K562 (cell line): ENCODE results near the gene OR52B6. TPM values are rescaled to one million over a fixed set of nuclear protein-coding genes. Genes with fewer than 3 reads are reported as not detected.

ENCODE experiments used
- ATF7 ChIP-seq: fragments of 450-650 bp; IDR thresholded peaks from 2 replicates; pipeline ENCODE4 v1.7.1; 2014; ENCODE audit warnings: mild to moderate bottlenecking, moderate library complexity
- BDP1 ChIP-seq: IDR thresholded peaks from 3 replicates; pipeline ENCODE4 v1.6.1; 2011; ENCODE audit not compliant: insufficient read length, insufficient read depth
- CAMTA2 ChIP-seq: fragments of 250-450 bp; sonication (Bioruptor Pico); conservative IDR thresholded peaks from 2 replicates; pipeline ENCODE4 v1.5.1; 2022
- CCAR2 ChIP-seq: fragments of 200-400 bp; formaldehyde crosslinking; IDR thresholded peaks from 2 replicates; pipeline ENCODE4 v1.6.1; 2017; ENCODE audit warnings: mild to moderate bottlenecking, low read depth, low read length
- DDX20 ChIP-seq: fragments of 450-650 bp; IDR thresholded peaks from 2 replicates; pipeline ENCODE4 v1.6.1; 2016; ENCODE audit warnings: missing genetic modification characterization, low read depth, mild to moderate bottlenecking, missing compliant biosample characterization, moderate library complexity
- DPF2 ChIP-seq: fragments of 450-650 bp; IDR thresholded peaks from 2 replicates; pipeline ENCODE4 v1.6.1; 2016
- JUNB ChIP-seq: fragments of 450-650 bp; formaldehyde crosslinking; conservative IDR thresholded peaks from 2 replicates; pipeline ENCODE4 v1.4.0; 2020; ENCODE audit warnings: mild to moderate bottlenecking
- MAFG ChIP-seq: fragments of 450-650 bp; conservative IDR thresholded peaks from 2 replicates; pipeline ENCODE4 v1.6.1; 2016; ENCODE audit warnings: missing genetic modification characterization, missing compliant biosample characterization
- MYBL2 ChIP-seq, 2 experiments: fragments of 450-650 bp in 1 of 2; sonication (generic) in 1 of 2; formaldehyde crosslinking in 1 of 2; IDR thresholded peaks; 2 replicates each; pipeline versions ENCODE4 v1.6.1 to v1.8.1; 2017 to 2022; ENCODE audit warnings: borderline replicate concordance in 1 of 2, inconsistent platforms in 1 of 2, low read depth in 1 of 2, mild to moderate bottlenecking in 1 of 2, missing genetic modification reagents in 1 of 2, moderate library complexity in 1 of 2
- NR2C2 ChIP-seq, 2 experiments: fragments of 200-800 bp in 1 of 2; sonication (Bioruptor generic) in 1 of 2; sonication (generic) in 1 of 2; formaldehyde crosslinking in 1 of 2; IDR thresholded peaks; 2 replicates each; pipeline versions ENCODE4 v1.6.1 to v1.8.0; 2016 to 2022; ENCODE audit warnings: mild to moderate bottlenecking in 1 of 2, missing compliant biosample characterization in 1 of 2, missing genetic modification characterization in 1 of 2, missing genetic modification reagents in 1 of 2
- PHB ChIP-seq: fragments of 250-450 bp; sonication (Bioruptor Pico); IDR thresholded peaks from 2 replicates; pipeline ENCODE4 v1.5.0; 2021
- POLR2H ChIP-seq: IDR thresholded peaks from 2 replicates; pipeline ENCODE4 v1.6.1; 2016; ENCODE audit warnings: missing genetic modification characterization, low read depth, mild to moderate bottlenecking, control low read depth, missing compliant biosample characterization, moderate library complexity
- RBM17 ChIP-seq: fragments of 200-400 bp; formaldehyde crosslinking; IDR thresholded peaks from 2 replicates; pipeline ENCODE4 v1.6.1; 2017; ENCODE audit warnings: low read depth, mild to moderate bottlenecking, low read length, borderline replicate concordance
- RBM39 ChIP-seq: fragments of 200-400 bp; formaldehyde crosslinking; optimal IDR thresholded peaks from 2 replicates; pipeline ENCODE3; 2018; ENCODE audit warnings: low read depth, low read length
- SETDB1 ChIP-seq: IDR thresholded peaks from one replicate; pipeline ENCODE4 v1.6.1; 2012; ENCODE audit warnings: low read length, control low read depth, inconsistent platforms
- STAG1 ChIP-seq: sonication (generic); formaldehyde crosslinking; IDR thresholded peaks from 2 replicates; pipeline ENCODE4 v1.5.0; 2020; ENCODE audit warnings: missing genetic modification reagents, borderline replicate concordance
- TAL1 ChIP-seq: fragments of 450-650 bp; IDR thresholded peaks from 2 replicates; pipeline ENCODE4 v1.6.1; 2016; ENCODE audit warnings: mild to moderate bottlenecking
- TCF3 ChIP-seq: sonication (generic); formaldehyde crosslinking; IDR thresholded peaks from 2 replicates; pipeline ENCODE4 v1.4.0; 2020; ENCODE audit warnings: mild to moderate bottlenecking, missing genetic modification reagents
- THRAP3 ChIP-seq: fragments of 450-650 bp; IDR thresholded peaks from 2 replicates; pipeline ENCODE4 v1.6.1; 2016; ENCODE audit warnings: mild to moderate bottlenecking, inconsistent platforms, borderline replicate concordance
- ZBTB8A ChIP-seq: fragments of 450-650 bp; IDR thresholded peaks from 2 replicates; pipeline ENCODE4 v1.6.1; 2018; ENCODE audit warnings: mild to moderate bottlenecking, moderate library complexity; ENCODE audit not compliant: partially characterized antibody
- ZNF24 ChIP-seq: fragments of 450-650 bp; IDR thresholded peaks from 2 replicates; pipeline ENCODE4 v1.6.1; 2016
- ZNF354B ChIP-seq: fragments of 250-450 bp; sonication (Bioruptor Pico); IDR thresholded peaks from 2 replicates; pipeline ENCODE4 v1.4.0; 2020
- polyA plus RNA-seq, 8 experiments: library from polyadenylated mRNA; depleted of rRNA in 4 of 8; stranded (reverse) in 5 of 8; unstranded in 3 of 8; fragments of >200 nt; fragmentation: Nextera tagmentation in 2 of 8; fragmentation: Illumina TruSeq in 1 of 8; extraction: Ambion mirVana in 2 of 8; extraction: Trizol in 1 of 8; gene quantifications; 2 replicates each; pipeline versions ENCODE4 v1.2.1 to v1.2.3, GENCODE V29; 2011 to 2014; ENCODE audit warnings: inconsistent platforms in 1 of 8, missing spikeins in 1 of 8
- total RNA-seq, 7 experiments: library from RNA; depleted of rRNA in 6 of 7; stranded (reverse); fragments of >200 nt in 6 of 7; fragmentation: Illumina TruSeq in 2 of 7; extraction: Trizol in 2 of 7; gene quantifications; 2 replicates each; pipeline versions ENCODE4 v1.2.1 to v1.2.3, GENCODE V29; 2011 to 2021; ENCODE audit warnings: low replicate concordance in 1 of 7
- TF ChIP-seq, protein P1 (sequence below): fragments of 250-450 bp; sonication (Bioruptor Pico); IDR thresholded peaks from 2 replicates; pipeline ENCODE4 v1.4.0; 2020; ENCODE audit warnings: mild to moderate bottlenecking, moderate library complexity, borderline replicate concordance

Gene OR52B6
- total and polyA plus RNA-seq, 9 of the 15 experiments (the other 6 are each of a cell fraction or from before 2014, with no cell fraction given) = not detected

DNA sequence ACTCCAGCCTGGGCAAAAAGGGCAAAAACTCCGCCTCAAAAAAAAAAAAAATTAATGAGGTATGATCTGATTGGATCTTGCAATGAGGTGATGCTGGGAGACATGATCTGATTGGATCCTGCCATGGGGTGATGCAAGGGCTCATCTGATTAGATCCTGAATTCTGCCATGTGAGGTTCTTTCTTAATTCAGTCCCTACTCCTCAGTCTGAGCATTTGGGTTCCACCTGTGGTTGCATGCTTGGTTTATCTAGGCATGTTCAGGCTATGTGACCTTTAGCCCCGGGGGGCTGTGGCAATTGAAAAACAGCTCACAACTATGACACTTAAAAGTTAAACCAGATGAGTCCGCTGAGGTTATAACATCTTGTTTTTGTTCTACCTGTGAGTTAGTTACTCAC, 10.9 kb downstream of the OR52B6 start (continued):
- TF ChIP-seq, protein P1, sequence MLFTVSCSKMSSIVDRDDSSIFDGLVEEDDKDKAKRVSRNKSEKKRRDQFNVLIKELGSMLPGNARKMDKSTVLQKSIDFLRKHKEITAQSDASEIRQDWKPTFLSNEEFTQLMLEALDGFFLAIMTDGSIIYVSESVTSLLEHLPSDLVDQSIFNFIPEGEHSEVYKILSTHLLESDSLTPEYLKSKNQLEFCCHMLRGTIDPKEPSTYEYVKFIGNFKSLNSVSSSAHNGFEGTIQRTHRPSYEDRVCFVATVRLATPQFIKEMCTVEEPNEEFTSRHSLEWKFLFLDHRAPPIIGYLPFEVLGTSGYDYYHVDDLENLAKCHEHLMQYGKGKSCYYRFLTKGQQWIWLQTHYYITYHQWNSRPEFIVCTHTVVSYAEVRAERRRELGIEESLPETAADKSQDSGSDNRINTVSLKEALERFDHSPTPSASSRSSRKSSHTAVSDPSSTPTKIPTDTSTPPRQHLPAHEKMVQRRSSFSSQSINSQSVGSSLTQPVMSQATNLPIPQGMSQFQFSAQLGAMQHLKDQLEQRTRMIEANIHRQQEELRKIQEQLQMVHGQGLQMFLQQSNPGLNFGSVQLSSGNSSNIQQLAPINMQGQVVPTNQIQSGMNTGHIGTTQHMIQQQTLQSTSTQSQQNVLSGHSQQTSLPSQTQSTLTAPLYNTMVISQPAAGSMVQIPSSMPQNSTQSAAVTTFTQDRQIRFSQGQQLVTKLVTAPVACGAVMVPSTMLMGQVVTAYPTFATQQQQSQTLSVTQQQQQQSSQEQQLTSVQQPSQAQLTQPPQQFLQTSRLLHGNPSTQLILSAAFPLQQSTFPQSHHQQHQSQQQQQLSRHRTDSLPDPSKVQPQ (CRISPR knock-in tag) = no peak
- TF ChIP-seq BDP1 (no peak), DDX20 (tag) (no peak), TCF3 (CRISPR knock-in tag) (peak; percentile 75), TAL1 (peak; percentile 59; the same call in 1 of the 2 replicates), CAMTA2 (CRISPR knock-in tag) (no peak), RBM39 (no peak), THRAP3 (no peak), NR2C2 (CRISPR knock-in tag; IDR thresholded peaks at IDR 0.05) (no peak), NR2C2 (tag; IDR thresholded peaks at IDR 0.05) (no peak), PHB (CRISPR knock-in tag) (no peak), ATF7 (no peak), ZNF24 (no peak), MYBL2 (IDR thresholded peaks at IDR 0.05; ENCODE audit: low read depth) (no peak), MYBL2 (CRISPR knock-in tag; IDR thresholded peaks at IDR 0.05; ENCODE audit: borderline replicate concordance) (no peak), SETDB1 (no peak), ZBTB8A (no peak), JUNB (CRISPR knock-in tag) (no peak), RBM17 (no peak), DPF2 (peak; percentile 47; the same call in 1 of the 2 replicates), ZNF354B (CRISPR knock-in tag) (no peak), MAFG (tag) (no peak), CCAR2 (no peak), STAG1 (no peak), POLR2H (tag) (no peak)
